PFSK-1 (cell line): ENCODE data around the gene ENC1.

Source experiments
- FOXP2 ChIP-seq: optimal IDR thresholded peaks from 2 replicates; pipeline ENCODE3; 2011; ENCODE audit warnings: borderline replicate concordance, control low read depth, inconsistent platforms; ENCODE audit not compliant: insufficient read depth; ENCODE audit errors: extremely low read length, extremely low read depth
- POLR2AphosphoS5 ChIP-seq: IDR thresholded peaks from 2 replicates; pipeline ENCODE4 v1.6.1; 2012; ENCODE audit warnings: low read depth, mild to moderate bottlenecking, control low read depth, low read length, moderate library complexity
- REST ChIP-seq, 2 experiments: IDR thresholded peaks; 2 replicates each; pipeline versions ENCODE4 v1.6.1 to v1.8.0; 2011 to 2012; ENCODE audit warnings: low read depth in 2 of 2, low read length in 2 of 2, control low read depth in 1 of 2, inconsistent platforms in 1 of 2, mild to moderate bottlenecking in 1 of 2, moderate library complexity in 1 of 2; ENCODE audit not compliant: insufficient read depth in 1 of 2
- SIN3A ChIP-seq: IDR thresholded peaks from 2 replicates; pipeline ENCODE4 v1.6.1; 2012; ENCODE audit warnings: mild to moderate bottlenecking, low read length, moderate library complexity, borderline replicate concordance; ENCODE audit not compliant: insufficient read depth
- TAF1 ChIP-seq: IDR thresholded peaks from 2 replicates; pipeline ENCODE4 v1.6.1; 2012; ENCODE audit warnings: low read length, control low read depth, borderline replicate concordance; ENCODE audit not compliant: insufficient read depth

The ENC1 gene

GRCh38 chr5:74598731-74599130 is 41.8 kb downstream of the ENC1 start:
- TF ChIP-seq FOXP2 = no peak
- TF ChIP-seq SIN3A = no peak
- TF ChIP-seq POLR2AphosphoS5 = no peak
- no peak for TF ChIP-seq TAF1
- TF ChIP-seq REST (IDR thresholded peaks at IDR 0.05; ENCODE audit: insufficient read depth in 1 of 2, low read depth in 2 of 2, low read length in 2 of 2) = no peak

- TF ChIP-seq FOXP2 (no peak), POLR2AphosphoS5 (no peak), TAF1 (no peak), REST (IDR thresholded peaks at IDR 0.05; ENCODE audit: insufficient read depth in 1 of 2, low read depth in 2 of 2, low read length in 2 of 2) (no peak)
Observed at GRCh38 chr5:74596927-74597326, 43.6 kb downstream of the ENC1 start.

DNA sequence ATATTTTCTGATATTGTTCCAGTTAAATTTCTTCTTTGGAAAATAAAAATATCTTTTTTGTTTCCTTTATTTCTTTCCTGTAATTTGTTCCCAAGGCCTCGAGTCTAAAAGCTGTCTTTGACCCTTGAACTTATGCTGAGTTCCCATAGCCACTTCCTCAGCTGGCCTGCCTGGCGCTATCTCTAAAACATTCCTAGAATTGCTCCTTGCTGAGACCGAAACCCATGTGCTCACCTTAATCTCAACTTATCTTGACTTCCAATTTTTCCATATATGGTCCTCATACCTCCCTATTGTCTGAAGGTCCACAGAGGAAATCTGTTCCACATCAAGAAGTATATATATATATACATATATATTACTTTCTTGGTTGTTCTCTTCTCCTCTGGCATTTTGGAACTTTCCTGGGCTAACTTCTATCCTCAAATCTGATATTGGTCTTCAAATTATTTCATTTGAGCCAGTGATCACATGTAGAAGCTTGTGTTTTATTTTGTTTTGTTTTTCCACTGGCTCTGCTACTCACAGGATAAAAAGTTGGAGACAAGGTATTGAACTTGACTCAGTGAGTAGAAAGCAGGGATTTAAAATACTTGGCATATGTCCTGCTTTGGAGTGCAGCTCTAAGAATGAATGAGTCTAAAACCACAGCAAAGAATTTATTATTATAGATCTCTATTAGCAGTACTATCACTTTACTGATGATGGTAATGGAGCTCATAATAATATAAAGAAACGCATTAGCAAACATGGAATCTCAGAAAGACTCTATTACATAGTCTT is 45.2 kb downstream of the ENC1 start:
- no peak for TF ChIP-seq FOXP2

DNA sequence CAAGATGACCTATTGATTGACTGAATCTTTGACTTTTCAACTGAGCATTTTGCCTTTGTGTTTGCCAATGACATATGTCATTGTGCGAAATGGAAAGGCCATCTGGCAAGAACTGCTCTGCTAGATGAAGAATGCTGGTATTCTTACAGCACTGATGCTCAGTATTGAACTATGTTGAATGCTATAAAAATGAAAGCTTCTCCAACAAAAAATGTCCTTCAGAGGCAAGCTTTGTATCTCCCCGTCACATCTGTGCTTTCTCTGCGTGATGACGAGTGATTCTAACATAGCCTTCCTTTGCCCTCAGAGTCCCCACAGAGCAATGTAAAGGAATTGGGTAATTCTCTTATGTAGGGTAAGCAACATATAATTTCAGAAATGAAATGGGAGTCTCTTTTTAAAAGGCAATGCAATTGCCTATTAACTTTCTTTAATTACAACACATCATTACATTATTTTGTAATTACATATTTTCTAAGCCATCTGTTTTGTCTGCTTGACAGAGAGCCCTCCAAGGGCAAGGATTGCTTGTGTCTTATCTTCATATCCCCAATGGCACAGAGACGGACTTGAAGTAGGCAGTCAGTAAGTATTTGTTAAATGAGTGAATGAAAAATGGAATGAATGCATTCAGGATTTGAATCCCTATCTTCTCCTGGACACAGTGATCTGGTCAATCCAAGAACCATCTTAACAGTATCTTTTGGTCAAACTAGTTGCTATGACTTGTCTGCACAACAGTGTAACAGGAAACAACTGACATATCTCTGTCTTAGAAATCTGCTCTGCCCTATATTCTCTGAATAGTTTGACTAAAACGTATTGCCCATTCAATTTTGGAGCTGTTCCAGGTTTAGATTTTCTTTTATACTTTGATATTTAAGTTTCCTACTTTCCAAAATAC is 46.1 kb downstream of the ENC1 start:
- TF ChIP-seq REST (IDR thresholded peaks at IDR 0.05; ENCODE audit: insufficient read depth in 1 of 2, low read depth in 2 of 2, low read length in 2 of 2) (no peak), TAF1 (no peak), POLR2AphosphoS5 (no peak), SIN3A (no peak), FOXP2 (no peak)

- TF ChIP-seq SIN3A (no peak), REST (IDR thresholded peaks at IDR 0.05; ENCODE audit: insufficient read depth in 1 of 2, low read depth in 2 of 2, low read length in 2 of 2) (no peak), FOXP2 (no peak), POLR2AphosphoS5 (no peak), TAF1 (no peak)
Observed at GRCh38 chr5:74589204-74590056, 51.1 kb downstream of the ENC1 start.
